ENCODE measurements around the gene PCGF2. TPM values are rescaled to one million over a fixed set of nuclear protein-coding genes. Genes with fewer than 3 reads are reported as not detected.

PCGF2 gene
- total RNA-seq, 1 experiment from 2014 or later = 18.9 TPM

GRCh38 chr17:38751144-38751807, 3.1 kb upstream of the PCGF2 start:
- peak; percentile 74 for DNase-seq (ENCODE audit: low spot score)

GRCh38 chr17:38750312-38751121, 2.4 kb upstream of the PCGF2 start:
- DNase-seq (ENCODE audit: low spot score) = peak; percentile 79

GRCh38 chr17:38750044-38750311, 1.8 kb upstream of the PCGF2 start:
- DNase-seq (ENCODE audit: low spot score) = no peak

GRCh38 chr17:38749223-38750043, 1.3 kb upstream of the PCGF2 start:
- DNase-seq (ENCODE audit: low spot score) = peak; percentile 93

- DNase-seq (ENCODE audit: low spot score) = no peak
Observed at GRCh38 chr17:38748892-38749222, 721 bp upstream of the PCGF2 start.

GRCh38 chr17:38747463-38748148, 530 bp downstream of the PCGF2 start:
- no peak for DNase-seq (ENCODE audit: low spot score)

- no peak for DNase-seq (ENCODE audit: low spot score)
Observed at GRCh38 chr17:38746849-38747462, 1.2 kb downstream of the PCGF2 start.

GRCh38 chr17:38746004-38746848, 1.9 kb downstream of the PCGF2 start:
- DNase-seq (ENCODE audit: low spot score) = no peak

GRCh38 chr17:38745545-38745944, 2.6 kb downstream of the PCGF2 start:
- DNase-seq (ENCODE audit: low spot score) = no peak

- no peak for DNase-seq (ENCODE audit: low spot score)
Observed at GRCh38 chr17:38743556-38744171, 4.5 kb downstream of the PCGF2 start.

GRCh38 chr17:38742411-38743308, 5.5 kb downstream of the PCGF2 start:
- DNase-seq (ENCODE audit: low spot score) = peak; percentile 98

- DNase-seq (ENCODE audit: low spot score) = peak; percentile 65
Observed at GRCh38 chr17:38741921-38742410, 6.2 kb downstream of the PCGF2 start.

GRCh38 chr17:38741461-38741860, 6.7 kb downstream of the PCGF2 start:
- no peak for DNase-seq (ENCODE audit: low spot score)

GRCh38 chr17:38740806-38741205, 7.3 kb downstream of the PCGF2 start:
- no peak for DNase-seq (ENCODE audit: low spot score)

GRCh38 chr17:38740044-38740443, 8.1 kb downstream of the PCGF2 start:
- DNase-seq (ENCODE audit: low spot score) = no peak

GRCh38 chr17:38739305-38739704, 8.8 kb downstream of the PCGF2 start:
- DNase-seq (ENCODE audit: low spot score) = no peak

GRCh38 chr17:38738686-38739085, 9.4 kb downstream of the PCGF2 start:
- DNase-seq (ENCODE audit: low spot score) = no peak

- no peak for DNase-seq (ENCODE audit: low spot score)
Observed at GRCh38 chr17:38738007-38738662, 10.0 kb downstream of the PCGF2 start.

All from HT-29 (cell line).